Body of pancreas (tissue), 4 donors: ENCODE measurements around the gene IQSEC2.

ENCODE experiments used
- CTCF ChIP-seq, 7 experiments: fragments of 450-650 bp in 4 of 7; fragments of 200-600 bp in 3 of 7; sonication (generic) in 3 of 7; IDR thresholded peaks; one replicate each; pipeline ENCODE4 v1.5.1; 2016 to 2019; ENCODE audit warnings: antibody characterized with exemption in 7 of 7
- POLR2A ChIP-seq, 3 donors: fragments of 450-650 bp; IDR thresholded peaks; one replicate each; pipeline ENCODE4 v1.6.1; 2016; ENCODE audit warnings: antibody characterized with exemption in 3 of 3, mild to moderate bottlenecking in 2 of 3

- TF ChIP-seq CTCF (IDR thresholded peaks at IDR 0.05) (no peak), POLR2A (IDR thresholded peaks at IDR 0.05) (no peak)
Observed at GRCh38 chrX:53308836-53309235, 27.5 kb upstream of the IQSEC2 start.
